HEK293 (cell line): ENCODE measurements around the gene SNAPC5.

Experiments
- CTCF ChIA-PET: fragments of 350-600 bp; formaldehyde crosslinking; extraction: SDS; loops from one replicate; lab custom pipeline; 2021; ENCODE audit warnings: antibody characterized with exemption; lab: Yijun Ruan, JAX
- POLR2A ChIA-PET: fragments of 300-600 bp; formaldehyde crosslinking; extraction: SDS; loops from one replicate; lab custom pipeline; 2020; ENCODE audit warnings: antibody characterized with exemption, inconsistent platforms; lab: Yijun Ruan, JAX
- H3K27ac ChIP-seq: fragments of 200-500 bp; sonication (Bioruptor generic); 2 replicates; pipeline ENCODE4 v1.5.1; 2014; ENCODE audit warnings: low read depth, low read length, control low read depth, inconsistent platforms; ENCODE audit errors: extremely low read depth
- H3K36me3 ChIP-seq, 2 experiments: fragments of 200-500 bp in 1 of 2; sonication (Bioruptor generic) in 1 of 2; 1 replicate in 1 of 2; 2 replicates in 1 of 2; pipeline ENCODE4 v1.5.1; 2014 to 2017; ENCODE audit warnings: inconsistent platforms in 2 of 2, low read length in 2 of 2; ENCODE audit not compliant: control insufficient read depth in 2 of 2, insufficient read depth in 1 of 2
- H3K4me1 ChIP-seq: fragments of 200-500 bp; sonication (Bioruptor generic); 2 replicates; pipeline ENCODE4 v1.5.1; 2014; ENCODE audit warnings: mild to moderate bottlenecking, low read length, inconsistent platforms; ENCODE audit not compliant: control insufficient read depth, insufficient read depth
- H3K4me3 ChIP-seq: 2 replicates; pipeline ENCODE4 v1.5.1; 2011; ENCODE audit warnings: low read depth, mild to moderate bottlenecking, control low read depth, low read length, moderate library complexity
- H3K9me3 ChIP-seq: fragments of 200-500 bp; sonication (Bioruptor generic); 2 replicates; pipeline ENCODE4 v1.5.1; 2014; ENCODE audit warnings: low read depth, low read length, inconsistent platforms; ENCODE audit not compliant: control insufficient read depth, insufficient read depth
- ATF2 ChIP-seq: fragments of 450-650 bp; formaldehyde crosslinking; IDR thresholded peaks from 2 replicates; pipeline ENCODE4 v1.5.1; 2016; ENCODE audit warnings: missing biosample characterization, missing genetic modification characterization, low read depth
- FEZF1 ChIP-seq: fragments of 450-650 bp; formaldehyde crosslinking; IDR thresholded peaks from 2 replicates; pipeline ENCODE4 v1.5.1; 2016; ENCODE audit warnings: missing biosample characterization, missing genetic modification characterization
- GLI4 ChIP-seq: fragments of 450-650 bp; formaldehyde crosslinking; IDR thresholded peaks from 2 replicates; pipeline ENCODE4 v1.5.1; 2016; ENCODE audit warnings: missing biosample characterization, missing genetic modification characterization
- HOXD13 ChIP-seq: sonication (generic); formaldehyde crosslinking; IDR thresholded peaks from 2 replicates; pipeline ENCODE4 v1.8.0; 2022; ENCODE audit warnings: missing genetic modification reagents, borderline replicate concordance
- KLF9 ChIP-seq: fragments of 450-650 bp; formaldehyde crosslinking; IDR thresholded peaks from 2 replicates; pipeline ENCODE4 v1.5.1; 2016; ENCODE audit warnings: missing biosample characterization, missing genetic modification characterization, low read depth
- MYNN ChIP-seq: fragments of 450-650 bp; formaldehyde crosslinking; IDR thresholded peaks from 2 replicates; pipeline ENCODE4 v1.5.1; 2016; ENCODE audit warnings: missing biosample characterization, missing genetic modification characterization, borderline replicate concordance
- SP2 ChIP-seq: fragments of 450-650 bp; formaldehyde crosslinking; IDR thresholded peaks from 2 replicates; pipeline ENCODE4 v1.5.1; 2016; ENCODE audit warnings: missing biosample characterization, missing genetic modification characterization
- ZBTB17 ChIP-seq: fragments of 450-650 bp; formaldehyde crosslinking; IDR thresholded peaks from 2 replicates; pipeline ENCODE4 v1.5.1; 2016; ENCODE audit warnings: missing biosample characterization, missing genetic modification characterization
- ZBTB26 ChIP-seq: fragments of 450-650 bp; formaldehyde crosslinking; optimal IDR thresholded peaks from 2 replicates; pipeline ENCODE3; 2016; ENCODE audit warnings: missing biosample characterization, mild to moderate bottlenecking, missing genetic modification characterization
- ZBTB48 ChIP-seq: fragments of 450-650 bp; formaldehyde crosslinking; IDR thresholded peaks from 2 replicates; pipeline ENCODE4 v1.5.1; 2016; ENCODE audit warnings: missing biosample characterization, missing genetic modification characterization
- ZBTB7A ChIP-seq: fragments of 450-650 bp; formaldehyde crosslinking; IDR thresholded peaks from 2 replicates; pipeline ENCODE4 v1.5.1; 2016; ENCODE audit warnings: low read depth, missing biosample characterization, missing genetic modification characterization
- ZFHX2 ChIP-seq: fragments of 450-650 bp; formaldehyde crosslinking; conservative IDR thresholded peaks from 2 replicates; pipeline ENCODE4 v1.5.1; 2016; ENCODE audit warnings: missing biosample characterization, missing genetic modification characterization
- ZNF211 ChIP-seq: fragments of 450-650 bp; formaldehyde crosslinking; IDR thresholded peaks from 2 replicates; pipeline ENCODE4 v1.5.1; 2016; ENCODE audit warnings: low read depth, missing biosample characterization, missing genetic modification characterization
- ZNF221 ChIP-seq: fragments of 450-650 bp; formaldehyde crosslinking; IDR thresholded peaks from 2 replicates; pipeline ENCODE4 v1.5.1; 2017; ENCODE audit warnings: missing biosample characterization, missing genetic modification characterization, borderline replicate concordance
- ZNF248 ChIP-seq: fragments of 450-650 bp; formaldehyde crosslinking; IDR thresholded peaks from 2 replicates; pipeline ENCODE4 v1.5.1; 2017; ENCODE audit warnings: missing biosample characterization, missing genetic modification characterization
- ZNF292 ChIP-seq: fragments of 450-650 bp; formaldehyde crosslinking; IDR thresholded peaks from 2 replicates; pipeline ENCODE4 v1.5.1; 2016; ENCODE audit warnings: low read depth, missing biosample characterization, missing genetic modification characterization, borderline replicate concordance
- ZNF335 ChIP-seq: fragments of 450-650 bp; formaldehyde crosslinking; conservative IDR thresholded peaks from 2 replicates; pipeline ENCODE4 v1.5.1; 2016; ENCODE audit warnings: missing biosample characterization, missing genetic modification characterization
- ZNF341 ChIP-seq: fragments of 450-650 bp; formaldehyde crosslinking; IDR thresholded peaks from 2 replicates; pipeline ENCODE4; 2016; ENCODE audit warnings: low read depth, missing biosample characterization, missing genetic modification characterization
- ZNF37A ChIP-seq: fragments of 450-650 bp; IDR thresholded peaks from 2 replicates; pipeline ENCODE4 v1.5.1; 2018; ENCODE audit warnings: missing biosample characterization, missing genetic modification characterization
- ZNF394 ChIP-seq: fragments of 450-650 bp; formaldehyde crosslinking; IDR thresholded peaks from 2 replicates; pipeline ENCODE4 v1.5.1; 2016; ENCODE audit warnings: missing biosample characterization, missing genetic modification characterization, mild to moderate bottlenecking, moderate library complexity, borderline replicate concordance
- ZNF558 ChIP-seq: fragments of 450-650 bp; formaldehyde crosslinking; IDR thresholded peaks from 2 replicates; pipeline ENCODE4 v1.5.1; 2016; ENCODE audit warnings: missing biosample characterization, missing genetic modification characterization
- ZNF596 ChIP-seq: fragments of 450-650 bp; IDR thresholded peaks from 2 replicates; pipeline ENCODE4 v1.5.0; 2018; ENCODE audit warnings: missing biosample characterization, mild to moderate bottlenecking, missing genetic modification characterization, moderate library complexity
- ZNF600 ChIP-seq: fragments of 450-650 bp; formaldehyde crosslinking; IDR thresholded peaks from 2 replicates; pipeline ENCODE4 v1.5.1; 2016; ENCODE audit warnings: missing biosample characterization, missing genetic modification characterization
- ZNF624 ChIP-seq: fragments of 450-650 bp; formaldehyde crosslinking; IDR thresholded peaks from 2 replicates; pipeline ENCODE4 v1.5.1; 2017; ENCODE audit warnings: missing biosample characterization, missing genetic modification characterization
- ZNF639 ChIP-seq: fragments of 450-650 bp; formaldehyde crosslinking; IDR thresholded peaks from 2 replicates; pipeline ENCODE4 v1.5.1; 2016; ENCODE audit warnings: missing biosample characterization, missing genetic modification characterization
- ZNF660 ChIP-seq: fragments of 450-650 bp; IDR thresholded peaks from 2 replicates; pipeline ENCODE4 v1.5.1; 2018; ENCODE audit warnings: missing biosample characterization, mild to moderate bottlenecking, missing genetic modification characterization
- ZSCAN16 ChIP-seq: fragments of 450-650 bp; formaldehyde crosslinking; IDR thresholded peaks from 2 replicates; pipeline ENCODE4 v1.5.1; 2016; ENCODE audit warnings: missing biosample characterization, missing genetic modification characterization
- TF ChIP-seq, protein P1 (sequence below): fragments of 450-650 bp; formaldehyde crosslinking; IDR thresholded peaks from 2 replicates; pipeline ENCODE4 v1.5.1; 2016; ENCODE audit warnings: missing biosample characterization, missing genetic modification characterization
- TF ChIP-seq, protein P2 (sequence below): fragments of 450-650 bp; IDR thresholded peaks from 2 replicates; pipeline ENCODE4 v1.5.1; 2018; ENCODE audit warnings: missing biosample characterization, mild to moderate bottlenecking, missing genetic modification characterization

The SNAPC5 gene, protein sequence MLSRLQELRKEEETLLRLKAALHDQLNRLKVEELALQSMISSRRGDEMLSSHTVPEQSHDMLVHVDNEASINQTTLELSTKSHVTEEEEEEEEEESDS

GRCh38 chr15:66497502-66498455 is at the start of gene SNAPC5:
Gene SNAPC5 (minus strand): TSS chr15:66497762. CDS start chr15:66497731, 31 bp downstream.
- peaks cover 2% of the 10 kb centered on the region; the same call in 1 of the 2 replicates for H3K4me1 ChIP-seq
- ChIA-PET CTCF (interaction anchor here (0.6 to 3.2 kb wide), 54 partner anchors 9 to 770 kb away, joined by 3 to 58 read pairs (median 4); partner anchors contain the start of genes MAP2K1, RAB11A and ZWILCH), POLR2A (interaction anchor here (0.6 to 3.5 kb wide), 9 partner anchors 9 to 975 kb away, joined by 3 to 26 read pairs (median 4); partner anchors contain the start of genes MAP2K1 and TIPIN)
- peaks cover 79 to 95% of the 10 kb centered on the region in 2 experiments for H3K36me3 ChIP-seq
- peak within 1 kb of the TSS; percentile 75 for H3K4me3 ChIP-seq
- H3K27ac ChIP-seq: peak within 1 kb of the TSS; percentile 65
- no peaks in the 10 kb centered on the region for H3K9me3 ChIP-seq
- TF ChIP-seq ZBTB26 (tag by site-specific recombination) (peak; percentile 46), ZNF341 (peak; percentile 75), ZNF558 (tag by site-specific recombination) (0 out of 2 replicates have a peak, but pooled peaks have one; percentile 81), ZNF600 (tag by site-specific recombination) (peak; percentile 96), ZNF394 (tag by site-specific recombination) (peak; percentile 78), ZNF335 (tag by site-specific recombination) (peak; percentile 81), ATF2 (tag by site-specific recombination) (peak; percentile 97), ZNF292 (0 out of 2 replicates have a peak, but pooled peaks have one; percentile 13), ZNF37A (tag by site-specific recombination) (peak; percentile 5; the same call in 1 of the 2 replicates), ZBTB48 (tag by site-specific recombination) (peak; percentile 6; the same call in 1 of the 2 replicates), ZNF211 (tag by site-specific recombination) (no peak), ZNF624 (tag by site-specific recombination) (peak; percentile 19; the same call in 1 of the 2 replicates), GLI4 (peak; percentile 94; the same call in 1 of the 2 replicates), ZFHX2 (tag by site-specific recombination) (peak; percentile 55), ZNF660 (tag by site-specific recombination) (peak; percentile 98), ZBTB7A (tag by site-specific recombination) (peak; percentile 73), HOXD13 (CRISPR knock-in tag) (0 out of 2 replicates have a peak, but pooled peaks have one; percentile 1), SP2 (peak; percentile 88), ZSCAN16 (tag by site-specific recombination) (peak; percentile 100), ZNF221 (no peak), MYNN (tag by site-specific recombination) (0 out of 2 replicates have a peak, but pooled peaks have one; percentile 37), KLF9 (tag by site-specific recombination) (peak; percentile 86; the same call in 1 of the 2 replicates), ZNF639 (tag by site-specific recombination) (peak; percentile 79), FEZF1 (tag by site-specific recombination) (peak; percentile 86), ZBTB17 (tag by site-specific recombination) (peak; percentile 99), ZNF596 (peak; percentile 53; the same call in 1 of the 2 replicates), ZNF248 (tag by site-specific recombination) (no peak)
- TF ChIP-seq, protein P1, sequence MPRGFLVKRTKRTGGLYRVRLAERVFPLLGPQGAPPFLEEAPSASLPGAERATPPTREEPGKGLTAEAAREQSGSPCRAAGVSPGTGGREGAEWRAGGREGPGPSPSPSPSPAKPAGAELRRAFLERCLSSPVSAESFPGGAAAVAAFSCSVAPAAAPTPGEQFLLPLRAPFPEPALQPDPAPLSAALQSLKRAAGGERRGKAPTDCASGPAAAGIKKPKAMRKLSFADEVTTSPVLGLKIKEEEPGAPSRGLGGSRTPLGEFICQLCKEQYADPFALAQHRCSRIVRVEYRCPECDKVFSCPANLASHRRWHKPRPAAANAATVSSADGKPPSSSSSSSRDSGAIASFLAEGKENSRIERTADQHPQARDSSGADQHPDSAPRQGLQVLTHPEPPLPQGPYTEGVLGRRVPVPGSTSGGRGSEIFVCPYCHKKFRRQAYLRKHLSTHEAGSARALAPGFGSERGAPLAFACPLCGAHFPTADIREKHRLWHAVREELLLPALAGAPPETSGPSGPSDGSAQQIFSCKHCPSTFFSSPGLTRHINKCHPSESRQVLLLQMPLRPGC (tag by site-specific recombination): peak; percentile 74
- TF ChIP-seq, protein P2, sequence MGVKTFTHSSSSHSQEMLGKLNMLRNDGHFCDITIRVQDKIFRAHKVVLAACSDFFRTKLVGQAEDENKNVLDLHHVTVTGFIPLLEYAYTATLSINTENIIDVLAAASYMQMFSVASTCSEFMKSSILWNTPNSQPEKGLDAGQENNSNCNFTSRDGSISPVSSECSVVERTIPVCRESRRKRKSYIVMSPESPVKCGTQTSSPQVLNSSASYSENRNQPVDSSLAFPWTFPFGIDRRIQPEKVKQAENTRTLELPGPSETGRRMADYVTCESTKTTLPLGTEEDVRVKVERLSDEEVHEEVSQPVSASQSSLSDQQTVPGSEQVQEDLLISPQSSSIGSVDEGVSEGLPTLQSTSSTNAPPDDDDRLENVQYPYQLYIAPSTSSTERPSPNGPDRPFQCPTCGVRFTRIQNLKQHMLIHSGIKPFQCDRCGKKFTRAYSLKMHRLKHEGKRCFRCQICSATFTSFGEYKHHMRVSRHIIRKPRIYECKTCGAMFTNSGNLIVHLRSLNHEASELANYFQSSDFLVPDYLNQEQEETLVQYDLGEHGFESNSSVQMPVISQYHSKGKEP: peak; percentile 78
